ENCODE results near the gene PDE1A.

GRCh38 chr2:182252534-182252933 is 174.3 kb downstream of the PDE1A start:
- TF ChIP-seq CTCF (IDR thresholded peaks at IDR 0.05) (no peak), CHD2 (IDR thresholded peaks at IDR 0.05; ENCODE audit: low read length, partially characterized antibody) (no peak), REST (IDR thresholded peaks at IDR 0.05) (no peak), POLR2A (IDR thresholded peaks at IDR 0.05; ENCODE audit: low read length) (no peak), MYC (IDR thresholded peaks at IDR 0.05; ENCODE audit: borderline replicate concordance, low read length) (no peak)

Measured in A549 (cell line).